Heart left ventricle (tissue), 16 donors: ENCODE data around the gene ACTL7B. TPM values are rescaled to one million over a fixed set of nuclear protein-coding genes. Genes with fewer than 3 reads are reported as not detected.

Source experiments
- ATAC-seq, 4 donors: fragments of 200-7000 bp; cut with Tn5 transposase; one replicate each; pipeline ENCODE4 v1.9.1; 2020 to 2022; ENCODE audit warnings: moderate library complexity in 4 of 4, mild to moderate bottlenecking in 3 of 4, moderate number of reproducible peaks in 1 of 4
- DNase-seq, 5 donors: peaks; one replicate each; pipeline ENCODE4 v3.0.0-alpha.2; 2020
- H3K27ac ChIP-seq, 12 donors: fragments of 200-600 bp; sonication (generic) in 4 of 12; one replicate each; pipeline versions ENCODE4 v1.5.0 to v1.8.0; 2016 to 2022; ENCODE audit warnings: mild to moderate bottlenecking in 2 of 12
- H3K27me3 ChIP-seq, 9 donors: fragments of 200-600 bp; sonication (generic) in 2 of 9; one replicate each; pipeline versions ENCODE4 v1.5.1 to v1.8.0; 2016 to 2022; ENCODE audit warnings: mild to moderate bottlenecking in 3 of 9
- H3K36me3 ChIP-seq, 9 donors: fragments of 200-600 bp; sonication (generic) in 2 of 9; one replicate each; pipeline versions ENCODE4 v1.5.0 to v1.8.0; 2018 to 2022; ENCODE audit warnings: mild to moderate bottlenecking in 2 of 9
- H3K4me1 ChIP-seq, 12 donors: fragments of 200-600 bp; sonication (generic) in 4 of 12; one replicate each; pipeline versions ENCODE4 v1.5.0 to v1.8.0; 2016 to 2022; ENCODE audit warnings: mild to moderate bottlenecking in 3 of 12
- H3K4me3 ChIP-seq, 12 donors: fragments of 200-600 bp; sonication (generic) in 4 of 12; one replicate each; pipeline versions ENCODE4 v1.5.0 to v1.8.0; 2017 to 2022; ENCODE audit warnings: mild to moderate bottlenecking in 9 of 12, moderate library complexity in 4 of 12
- H3K9me3 ChIP-seq, 12 donors: fragments of 200-600 bp; sonication (generic) in 4 of 12; one replicate each; pipeline versions ENCODE4 v1.5.0 to v1.8.0; 2016 to 2022; ENCODE audit warnings: mild to moderate bottlenecking in 1 of 12
- CTCF ChIP-seq, 12 donors: fragments of 200-600 bp; sonication (generic) in 4 of 12; IDR thresholded peaks; one replicate each; pipeline versions ENCODE4 v1.5.0 to v1.8.0; 2018 to 2022; ENCODE audit warnings: antibody characterized with exemption in 12 of 12, mild to moderate bottlenecking in 5 of 12
- POLR2A ChIP-seq, 2 donors: fragments of 450-650 bp; IDR thresholded peaks; one replicate each; pipeline ENCODE4 v1.6.1; 2017; ENCODE audit warnings: antibody characterized with exemption in 2 of 2, mild to moderate bottlenecking in 2 of 2, moderate library complexity in 2 of 2
- WGBS, 4 donors: extraction: QIAGEN DNeasy Blood & Tissue Kit in 2 of 4; methylation state at CpG; one replicate each; pipeline versions ENCODE4 v1.1.5 to v1.1.7; 2013 to 2018; 5-methylcytosine and 5-hydroxymethylcytosine counted together
- intact Hi-C, 10 donors: fragments of 100-400 bp; cut with DNase I; formaldehyde crosslinking; loops; one replicate each; pipeline versions ENCODE4 v1.11.1 to v1.14.2; 2022
- polyA plus RNA-seq, 2 donors: library from polyadenylated mRNA; stranded (reverse); fragments of 200-250 nt; gene quantifications; one replicate each; pipeline ENCODE4 v1.2.3, GENCODE V29; 2013
- total RNA-seq, 9 donors: library from RNA; depleted of rRNA in 2 of 9; stranded (reverse); fragments of >200 nt in 2 of 9; fragmentation: NEBNext Ultra II Directional in 3 of 9; extraction: Animal tissue kit (Norgen Biotek cat#: 25700) in 3 of 9; gene quantifications; one replicate each; pipeline versions ENCODE4 v1.1.0 to v1.2.4, GENCODE V29; 2016 to 2023
- donor health status: ischemic (EF 13 %, LVEDD 7.1; RV severe dilation, severe dysfunction).
- donor health status: healthy with polysubstance abuse.
- donor health status: DM: no; HTN: yes; CAD: no.
- donor health status: DM: no; HTN: no; CAD: no.
- donor health status: ischemic (EF 25% LVEDD 6.9; RV normal size, moderate dysfunction).
- donor health status: ischemic (EF 25% LVEDD 5.7; RV mildly dilated, moderate dysfunction).
- donor health status: healthy.
- donor health status: DM: yes; HTN: yes; CAD: no.
- donor health status: ischemic (EF 35%, LVEDD 5.7; RV mildly dilated, moderate dysfunction).
- donor health status: nonischemic (EF 11% LVEDD 7.7; RV severe dilation, severe dysfunction).
- donor health status: DM: yes; HTN: yes; CAD: no.
- donor health status: PGD.
- donor health status: ischemic (EF 29% LVEDD 5.4; RV normal size, mild dysfunction).
- donor health status: nonischemic (EF 23%, LVEDD 6.1; RV moderate dilation, normal function).

The ACTL7B gene
- total and polyA plus RNA-seq, 11 donors, result not detected

GRCh38 chr9:108823829-108824228 is 32.0 kb downstream of the ACTL7B start:
- intact Hi-C loops, result no loop called here
- no peak for ATAC-seq
- Histone ChIP-seq H3K4me1 (no peaks in the 10 kb centered on the region), H3K36me3 (no peaks in the 10 kb centered on the region), H3K9me3 (peaks cover 0 to 15% (median 0%) of the 10 kb centered on the region in 12 donors), H3K27me3 (no peaks in the 10 kb centered on the region), H3K27ac (no peak overlapping the region), H3K4me3 (no peak overlapping the region)
- TF ChIP-seq POLR2A (IDR thresholded peaks at IDR 0.05) (no peak), CTCF (IDR thresholded peaks at IDR 0.05) (no peak)
- 76 to 93% (median 87%) methylated on average over 3 of the region's 3 CpGs for WGBS, 4 donors
- DNase-seq, result no peak

GRCh38 chr9:108816037-108816436 is 39.7 kb downstream of the ACTL7B start:
- no peaks in the 10 kb centered on the region for H3K9me3 ChIP-seq
- 42 to 50% (median 43%) methylated on average over 10 of the region's 10 CpGs for WGBS, 4 donors
- TF ChIP-seq CTCF (IDR thresholded peaks at IDR 0.05) (no peak), POLR2A (IDR thresholded peaks at IDR 0.05) (no peak)
- ATAC-seq (no peak), DNase-seq (peak in 2 of 5 donors; percentile 20 to 25)
- no peaks in the 10 kb centered on the region for H3K27me3 ChIP-seq
- intact Hi-C loops, result no loop called here
- peaks cover 0 to 15% (median 0%) of the 10 kb centered on the region in 12 donors for H3K4me1 ChIP-seq
- no peak overlapping the region for H3K27ac ChIP-seq
- H3K4me3 ChIP-seq, result no peak overlapping the region
- H3K36me3 ChIP-seq, result no peaks in the 10 kb centered on the region

GRCh38 chr9:108815156-108815555 is 40.6 kb downstream of the ACTL7B start:
- ATAC-seq (no peak), DNase-seq (no peak)
- Histone ChIP-seq H3K9me3 (no peaks in the 10 kb centered on the region), H3K4me1 (peaks cover 0 to 15% (median 0%) of the 10 kb centered on the region in 12 donors), H3K4me3 (no peak overlapping the region), H3K27ac (no peak overlapping the region), H3K27me3 (no peaks in the 10 kb centered on the region), H3K36me3 (no peaks in the 10 kb centered on the region)
- TF ChIP-seq CTCF (IDR thresholded peaks at IDR 0.05) (no peak), POLR2A (IDR thresholded peaks at IDR 0.05) (no peak)
- intact Hi-C loops, result no loop called here
- 84 to 89% (median 86%) methylated on average over 3 of the region's 3 CpGs for WGBS, 4 donors

GRCh38 chr9:108813951-108814601 is 41.7 kb downstream of the ACTL7B start:
- intact Hi-C loops, result no loop called here

More at GRCh38 chr9:108813951-108814601, 41.7 kb downstream of the ACTL7B start:
- Histone ChIP-seq H3K36me3 (no peaks in the 10 kb centered on the region), H3K27ac (no peak overlapping the region), H3K4me3 (no peak overlapping the region), H3K4me1 (peaks cover 0 to 15% (median 0%) of the 10 kb centered on the region in 12 donors), H3K9me3 (no peaks in the 10 kb centered on the region), H3K27me3 (no peaks in the 10 kb centered on the region)
- ATAC-seq (peak; percentile 61 to 82 (median 78)), DNase-seq (no peak)
- TF ChIP-seq POLR2A (IDR thresholded peaks at IDR 0.05) (no peak), CTCF (IDR thresholded peaks at IDR 0.05) (peak; percentile 26 to 57 (median 46))
- WGBS, 4 donors, result 78 to 91% (median 86%) methylated on average over 2 of the region's 2 CpGs
